ENCODE data around the gene SEMA3B. TPM values are rescaled to one million over a fixed set of nuclear protein-coding genes. Genes with fewer than 3 reads are reported as not detected.

SEMA3B gene
- total RNA-seq, 2 experiments from 2014 or later: 0.33 to 0.37 TPM

- Mint-ChIP-seq H3K27ac (no peak overlapping the region), H3K27me3 (ENCODE audit: low read depth) (no peaks in the 10 kb centered on the region), H3K9me3 (no peaks in the 10 kb centered on the region), H3K36me3 (ENCODE audit: low read depth) (no peaks in the 10 kb centered on the region), H3K4me1 (ENCODE audit: low read depth) (peaks cover 31% of the 10 kb centered on the region), H3K4me3 (no peak overlapping the region)
- CTCF ChIA-PET: no interaction called here
- no peak for DNase-seq
- intact Hi-C loops (cut with micrococcal nuclease): no loop called here
Observed at GRCh38 chr3:50316657-50317242, 47.8 kb downstream of the SEMA3B start.

GRCh38 chr3:50317300-50317699, 48.4 kb downstream of the SEMA3B start:
- CTCF ChIA-PET: interaction anchor here (0.5 kb wide), 1 partner anchor 30 kb away, joined by 3 read pairs; no protein-coding TSS in a partner anchor
- no peaks in the 10 kb centered on the region for H3K27me3 Mint-ChIP-seq (ENCODE audit: low read depth)
- no peaks in the 10 kb centered on the region for H3K9me3 Mint-ChIP-seq
- H3K27ac Mint-ChIP-seq: no peak overlapping the region
- intact Hi-C loops (cut with micrococcal nuclease): no loop called here
- no peak overlapping the region for H3K4me3 Mint-ChIP-seq
- DNase-seq: no peak
- peaks cover 31% of the 10 kb centered on the region for H3K4me1 Mint-ChIP-seq (ENCODE audit: low read depth)
- H3K36me3 Mint-ChIP-seq (ENCODE audit: low read depth): no peaks in the 10 kb centered on the region

- peaks cover 32% of the 10 kb centered on the region for H3K4me1 Mint-ChIP-seq (ENCODE audit: low read depth)
- intact Hi-C loops (cut with micrococcal nuclease): no loop called here
- no peak overlapping the region for H3K4me3 Mint-ChIP-seq
Observed at GRCh38 chr3:50318163-50318562, 49.2 kb downstream of the SEMA3B start.

GRCh38 chr3:50318615-50319014, 49.7 kb downstream of the SEMA3B start:
- Mint-ChIP-seq H3K9me3 (no peaks in the 10 kb centered on the region), H3K27me3 (ENCODE audit: low read depth) (no peaks in the 10 kb centered on the region), H3K27ac (no peak overlapping the region), H3K36me3 (ENCODE audit: low read depth) (no peaks in the 10 kb centered on the region), H3K4me1 (ENCODE audit: low read depth) (peaks cover 33% of the 10 kb centered on the region), H3K4me3 (no peak overlapping the region)
- CTCF ChIA-PET: no interaction called here
- no peak for DNase-seq
- intact Hi-C loops (cut with micrococcal nuclease): no loop called here

More at GRCh38 chr3:50318163-50318562, 49.2 kb downstream of the SEMA3B start:
- H3K27ac Mint-ChIP-seq: no peak overlapping the region
- no peak for DNase-seq
- CTCF ChIA-PET: no interaction called here
- H3K27me3 Mint-ChIP-seq (ENCODE audit: low read depth): no peaks in the 10 kb centered on the region
- no peaks in the 10 kb centered on the region for H3K9me3 Mint-ChIP-seq
- H3K36me3 Mint-ChIP-seq (ENCODE audit: low read depth): no peaks in the 10 kb centered on the region

- Mint-ChIP-seq H3K4me3 (no peak overlapping the region), H3K9me3 (no peaks in the 10 kb centered on the region), H3K36me3 (ENCODE audit: low read depth) (no peaks in the 10 kb centered on the region), H3K27me3 (ENCODE audit: low read depth) (no peaks in the 10 kb centered on the region), H3K27ac (no peak overlapping the region), H3K4me1 (ENCODE audit: low read depth) (peaks cover 33% of the 10 kb centered on the region)
- DNase-seq: no peak
- CTCF ChIA-PET: interaction anchor here (3.0 kb wide), 1 partner anchor 20 kb away, joined by 12 read pairs; the partner anchor contains the start of genes HYAL3 and NAA80
- intact Hi-C loops (cut with micrococcal nuclease): no loop called here
Observed at GRCh38 chr3:50319181-50319893, 50.4 kb downstream of the SEMA3B start.

GRCh38 chr3:50319894-50320625, 51.1 kb downstream of the SEMA3B start:
- Mint-ChIP-seq H3K36me3 (ENCODE audit: low read depth) (no peaks in the 10 kb centered on the region), H3K27ac (no peak overlapping the region), H3K4me1 (ENCODE audit: low read depth) (peaks cover 37% of the 10 kb centered on the region), H3K27me3 (ENCODE audit: low read depth) (no peaks in the 10 kb centered on the region), H3K9me3 (no peaks in the 10 kb centered on the region), H3K4me3 (peak overlapping the region; percentile 86)
- no peak for DNase-seq
- CTCF ChIA-PET: interaction anchor here (0.6 to 3.0 kb wide), 3 partner anchors 12 to 20 kb away, joined by 3 to 12 read pairs (median 3); partner anchors contain the start of genes HYAL3 and NAA80
- intact Hi-C loops (cut with micrococcal nuclease): loop anchor here (5.0 kb wide), 1 partner anchor 128 kb away; the partner anchor contains the start of gene GNAT1

- intact Hi-C loops (cut with micrococcal nuclease): loop anchor here (1.0 to 5.0 kb wide), 4 partner anchors 22 to 129 kb away; partner anchors contain the start of genes GNAT1, HYAL3, IFRD2 and NAA80
- CTCF ChIA-PET: interaction anchor here (0.6 to 5.7 kb wide), 8 partner anchors 11 to 125 kb away, joined by 3 to 31 read pairs (median 3); partner anchors contain the start of genes HYAL3 and NAA80
- Mint-ChIP-seq H3K27ac (no peak overlapping the region), H3K36me3 (ENCODE audit: low read depth) (no peaks in the 10 kb centered on the region), H3K9me3 (no peaks in the 10 kb centered on the region), H3K4me3 (peak overlapping the region; percentile 86), H3K27me3 (ENCODE audit: low read depth) (no peaks in the 10 kb centered on the region), H3K4me1 (ENCODE audit: low read depth) (peaks cover 39% of the 10 kb centered on the region)
- DNase-seq: peak; percentile 51
Observed at GRCh38 chr3:50320853-50321335, 51.9 kb downstream of the SEMA3B start.

- no peaks in the 10 kb centered on the region for H3K27me3 Mint-ChIP-seq (ENCODE audit: low read depth)
- H3K27ac Mint-ChIP-seq: peak overlapping the region; percentile 80
- H3K9me3 Mint-ChIP-seq: no peaks in the 10 kb centered on the region
- peak; percentile 83 for DNase-seq
- H3K4me1 Mint-ChIP-seq (ENCODE audit: low read depth): peaks cover 38% of the 10 kb centered on the region
- no peaks in the 10 kb centered on the region for H3K36me3 Mint-ChIP-seq (ENCODE audit: low read depth)
- intact Hi-C loops (cut with micrococcal nuclease): loop anchor here (1.0 to 5.0 kb wide), 4 partner anchors 22 to 129 kb away; partner anchors contain the start of genes GNAT1, HYAL3, IFRD2 and NAA80
- CTCF ChIA-PET: interaction anchor here (0.6 to 5.7 kb wide), 7 partner anchors 16 to 125 kb away, joined by 3 to 31 read pairs (median 3); partner anchors contain the start of genes HYAL3 and NAA80
- H3K4me3 Mint-ChIP-seq: peak overlapping the region; percentile 86
Observed at GRCh38 chr3:50321336-50322114, 52.6 kb downstream of the SEMA3B start.

- peaks cover 38% of the 10 kb centered on the region for H3K4me1 Mint-ChIP-seq (ENCODE audit: low read depth)
- H3K4me3 Mint-ChIP-seq: no peak overlapping the region
- no peak overlapping the region for H3K27ac Mint-ChIP-seq
- intact Hi-C loops (cut with micrococcal nuclease): loop anchor here (5.0 kb wide), 1 partner anchor 130 kb away; the partner anchor contains the start of gene GNAT1
- no peaks in the 10 kb centered on the region for H3K36me3 Mint-ChIP-seq (ENCODE audit: low read depth)
- no peaks in the 10 kb centered on the region for H3K9me3 Mint-ChIP-seq
- DNase-seq: no peak
- CTCF ChIA-PET: interaction anchor here (0.6 to 5.7 kb wide), 5 partner anchors 15 to 64 kb away, joined by 3 to 31 read pairs (median 3); partner anchors contain the start of genes HYAL3 and NAA80
- H3K27me3 Mint-ChIP-seq (ENCODE audit: low read depth): no peaks in the 10 kb centered on the region
Observed at GRCh38 chr3:50322115-50322385, 53.1 kb downstream of the SEMA3B start.

- intact Hi-C loops (cut with micrococcal nuclease): loop anchor here (5.0 kb wide), 1 partner anchor 130 kb away; the partner anchor contains the start of gene GNAT1
- H3K4me3 Mint-ChIP-seq: peak within 1 kb of the TSS; percentile 73
- no peak for DNase-seq
- CTCF ChIA-PET: interaction anchor here (1.6 to 5.7 kb wide), 7 partner anchors 8 to 64 kb away, joined by 3 to 31 read pairs (median 13); partner anchors contain the start of genes HYAL1, HYAL3, IFRD2 and NAA80
- H3K36me3 Mint-ChIP-seq (ENCODE audit: low read depth): no peaks in the 10 kb centered on the region
- H3K27me3 Mint-ChIP-seq (ENCODE audit: low read depth): no peaks in the 10 kb centered on the region
- peak within 1 kb of the TSS; percentile 80 for H3K27ac Mint-ChIP-seq
- H3K4me1 Mint-ChIP-seq (ENCODE audit: low read depth): peaks cover 37% of the 10 kb centered on the region
- H3K9me3 Mint-ChIP-seq: no peaks in the 10 kb centered on the region
Observed at GRCh38 chr3:50322386-50323091, 53.6 kb downstream of the SEMA3B start, which contains the start of gene HYAL2. HYAL2 (minus strand) TSS chr3:50322745; CDS start chr3:50320489, 2,256 bp downstream.
